Calu3 (cell line): ENCODE data around the gene POLR2A. TPM values are rescaled to one million over a fixed set of nuclear protein-coding genes. Genes with fewer than 3 reads are reported as not detected.

Experiments used
- BruUV-seq: library from RNA; stranded (reverse); fragments of 400-500 nt; replicated peaks from 2 replicates; lab custom pipeline; 2021; lab: Mats Ljungman, UMichigan
- CTCF ChIA-PET: fragments of 300-600 bp; sonication (Branson Sonifier 250); formaldehyde crosslinking; loops from one replicate; lab custom pipeline; 2022; ENCODE audit warnings: antibody characterized with exemption; lab: Charles Lee
- DNase-seq: peaks from one replicate; pipeline ENCODE4 v3.0.0; 2022
- H3K27ac Mint-ChIP-seq: one replicate; pipeline ENCODE4 v1.8.0; 2022; ENCODE audit warnings: mixed read lengths; ENCODE audit not compliant: unreplicated experiment
- H3K27me3 Mint-ChIP-seq: one replicate; pipeline ENCODE4 v1.8.0; 2022; ENCODE audit warnings: mixed read lengths; ENCODE audit not compliant: unreplicated experiment
- H3K36me3 Mint-ChIP-seq: one replicate; pipeline ENCODE4 v1.8.0; 2022; ENCODE audit warnings: mild to moderate bottlenecking, moderate library complexity, mixed read lengths; ENCODE audit not compliant: insufficient read depth, unreplicated experiment
- H3K4me1 Mint-ChIP-seq: one replicate; pipeline ENCODE4 v1.8.0; 2022; ENCODE audit warnings: mild to moderate bottlenecking, low read depth, mixed read lengths; ENCODE audit not compliant: unreplicated experiment
- H3K4me3 Mint-ChIP-seq: one replicate; pipeline ENCODE4 v1.8.0; 2022; ENCODE audit warnings: mild to moderate bottlenecking, low read depth, moderate library complexity, mixed read lengths; ENCODE audit not compliant: unreplicated experiment
- H3K9me3 Mint-ChIP-seq: one replicate; pipeline ENCODE4 v1.8.0; 2022; ENCODE audit warnings: low read depth, mixed read lengths; ENCODE audit not compliant: unreplicated experiment
- CTCF ChIP-seq: fragments of 200-600 bp; IDR thresholded peaks from one replicate; pipeline ENCODE4 v1.8.0; 2022; ENCODE audit warnings: antibody characterized with exemption; ENCODE audit not compliant: unreplicated experiment
- intact Hi-C: fragments of 100-400 bp; cut with micrococcal nuclease; formaldehyde crosslinking; loops from one replicate; pipeline ENCODE4 v1.10.0; 2022; ENCODE audit not compliant: unreplicated experiment
- total RNA-seq: library from RNA; stranded (reverse); gene quantifications from 2 replicates; pipeline ENCODE4 v1.2.3, GENCODE V29; 2022

POLR2A gene
- total RNA-seq, 1 experiment from 2014 or later = 89.0 TPM

GRCh38 chr17:7440113-7440833 lies 43.9 kb upstream of the POLR2A start:
- Mint-ChIP-seq H3K36me3 (peaks cover 34% of the 10 kb centered on the region), H3K27ac (peak overlapping the region; percentile 47), H3K9me3 (no peaks in the 10 kb centered on the region), H3K4me3 (peak overlapping the region; percentile 72), H3K27me3 (peaks cover 62% of the 10 kb centered on the region), H3K4me1 (peaks cover 7% of the 10 kb centered on the region)
- no TSS peak for BruUV-seq
- CTCF ChIA-PET = no interaction called here
- peak; percentile 38 for DNase-seq
- TF ChIP-seq CTCF = no peak
- intact Hi-C loops = no loop called here

GRCh38 chr17:7440834-7441195 lies 43.4 kb upstream of the POLR2A start:
- H3K27ac Mint-ChIP-seq = no peak overlapping the region
- H3K36me3 Mint-ChIP-seq = peaks cover 29% of the 10 kb centered on the region
- H3K4me1 Mint-ChIP-seq = peaks cover 7% of the 10 kb centered on the region
- TF ChIP-seq CTCF = no peak
- H3K27me3 Mint-ChIP-seq = peaks cover 67% of the 10 kb centered on the region
- H3K9me3 Mint-ChIP-seq = no peaks in the 10 kb centered on the region
- CTCF ChIA-PET = interaction anchor here (0.6 to 0.7 kb wide), 5 partner anchors 10 to 198 kb away, joined by 3 to 8 read pairs (median 5); partner anchors contain the start of genes GABARAP and NEURL4
- no TSS peak for BruUV-seq
- H3K4me3 Mint-ChIP-seq = peak overlapping the region; percentile 72
- no peak for DNase-seq
- intact Hi-C loops = no loop called here

GRCh38 chr17:7441266-7441665 lies 42.9 kb upstream of the POLR2A start:
- no TSS peak for BruUV-seq
- Mint-ChIP-seq H3K4me3 (no peak overlapping the region), H3K36me3 (peaks cover 25% of the 10 kb centered on the region), H3K9me3 (no peaks in the 10 kb centered on the region), H3K4me1 (peaks cover 7% of the 10 kb centered on the region), H3K27me3 (peaks cover 72% of the 10 kb centered on the region), H3K27ac (no peak overlapping the region)
- CTCF ChIA-PET = interaction anchor here (0.6 to 0.7 kb wide), 5 partner anchors 10 to 199 kb away, joined by 3 to 8 read pairs (median 5); partner anchors contain the start of genes GABARAP and NEURL4
- TF ChIP-seq CTCF = no peak
- intact Hi-C loops = no loop called here
- DNase-seq = no peak

GRCh38 chr17:7442142-7442541 lies 42.0 kb upstream of the POLR2A start:
- BruUV-seq = no TSS peak
- DNase-seq = no peak
- peaks cover 81% of the 10 kb centered on the region for H3K27me3 Mint-ChIP-seq
- peaks cover 7% of the 10 kb centered on the region for H3K4me1 Mint-ChIP-seq
- intact Hi-C loops = no loop called here
- TF ChIP-seq CTCF = no peak
- H3K27ac Mint-ChIP-seq = no peak overlapping the region
- H3K9me3 Mint-ChIP-seq = no peaks in the 10 kb centered on the region
- CTCF ChIA-PET = no interaction called here
- H3K4me3 Mint-ChIP-seq = no peak overlapping the region
- peaks cover 19% of the 10 kb centered on the region for H3K36me3 Mint-ChIP-seq
